ENCODE data around the gene DENND6B.

Gene DENND6B

GRCh38 chr22:50314455-50315288 lies 12.1 kb downstream of the DENND6B start:
- TF ChIP-seq ZNF274 (IDR thresholded peaks at IDR 0.05; ENCODE audit: low read depth, low read length) = no peak
- H3K4me3 ChIP-seq (ENCODE audit: low read length) = peak overlapping the region; percentile 59; the same call in 1 of the 2 replicates

DNA sequence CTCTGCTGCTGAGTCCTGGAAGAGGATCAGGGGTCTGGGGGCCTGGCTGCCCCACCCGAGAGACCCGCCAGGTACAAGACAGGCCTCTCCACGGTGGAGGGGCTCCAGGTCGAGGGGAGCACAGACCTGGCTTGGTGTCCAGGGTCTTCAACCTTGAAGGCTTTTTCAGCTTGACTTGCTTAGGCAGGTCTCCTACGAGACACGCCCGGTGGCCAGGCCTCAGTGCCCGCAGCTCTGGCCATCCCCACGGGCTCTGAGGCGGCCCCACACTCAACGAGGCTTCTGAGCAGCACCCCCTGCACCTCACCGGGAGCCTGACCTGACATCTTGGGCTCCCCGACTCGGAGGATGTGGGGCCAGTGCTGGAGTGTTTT lies 12.7 kb downstream of the DENND6B start:
- peak overlapping the region; percentile 59; the same call in 1 of the 2 replicates for H3K4me3 ChIP-seq (ENCODE audit: low read length)
- no peak for TF ChIP-seq ZNF274 (IDR thresholded peaks at IDR 0.05; ENCODE audit: low read depth, low read length)

DNA sequence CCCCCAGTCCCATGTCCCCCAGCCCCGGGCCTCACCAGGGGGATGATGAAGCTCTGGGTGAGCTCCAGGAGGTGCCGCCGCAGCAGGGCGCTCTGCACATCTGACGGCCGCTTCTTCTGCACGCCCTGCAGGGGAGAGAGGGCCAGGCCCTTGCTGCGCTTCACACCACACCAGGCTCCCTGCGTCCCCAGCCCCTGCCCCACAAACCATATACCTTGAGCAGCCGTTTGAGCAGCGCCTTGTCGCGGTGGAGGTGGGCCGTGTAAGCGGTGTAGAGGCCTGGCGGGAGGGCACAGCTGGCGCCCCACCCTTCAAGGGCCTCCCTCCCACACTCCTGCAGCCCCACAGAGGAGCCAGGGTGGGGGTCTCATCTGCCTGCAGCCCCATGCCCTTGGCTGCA lies 13.2 kb downstream of the DENND6B start:
- no peak for TF ChIP-seq ZNF274 (IDR thresholded peaks at IDR 0.05; ENCODE audit: low read depth, low read length)
- peak overlapping the region; percentile 59; the same call in 1 of the 2 replicates for H3K4me3 ChIP-seq (ENCODE audit: low read length)

DNA sequence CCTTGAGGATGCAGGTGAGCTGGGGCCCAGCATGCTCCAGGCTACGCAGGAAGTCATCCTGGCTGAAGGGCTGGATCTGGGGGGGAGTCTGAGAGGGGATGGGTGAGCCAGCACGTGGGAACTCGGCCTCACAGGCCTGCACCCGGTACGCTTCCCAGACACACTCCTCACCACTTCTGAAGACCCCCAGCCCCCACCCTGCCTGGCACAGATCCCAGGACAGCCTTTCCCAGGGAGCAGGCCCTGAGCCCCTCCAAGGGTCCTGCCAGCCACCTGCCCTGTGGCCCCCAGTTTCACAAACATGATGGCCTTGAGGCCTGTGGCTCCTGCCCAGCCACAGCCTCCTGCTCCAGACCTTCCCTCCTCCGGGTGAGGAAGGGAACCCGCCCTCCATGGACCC lies 13.8 kb downstream of the DENND6B start:
- TF ChIP-seq ZNF274 (IDR thresholded peaks at IDR 0.05; ENCODE audit: low read depth, low read length) = no peak
- H3K4me3 ChIP-seq (ENCODE audit: low read length) = no peak overlapping the region; the same call in 1 of the 2 replicates

DNA sequence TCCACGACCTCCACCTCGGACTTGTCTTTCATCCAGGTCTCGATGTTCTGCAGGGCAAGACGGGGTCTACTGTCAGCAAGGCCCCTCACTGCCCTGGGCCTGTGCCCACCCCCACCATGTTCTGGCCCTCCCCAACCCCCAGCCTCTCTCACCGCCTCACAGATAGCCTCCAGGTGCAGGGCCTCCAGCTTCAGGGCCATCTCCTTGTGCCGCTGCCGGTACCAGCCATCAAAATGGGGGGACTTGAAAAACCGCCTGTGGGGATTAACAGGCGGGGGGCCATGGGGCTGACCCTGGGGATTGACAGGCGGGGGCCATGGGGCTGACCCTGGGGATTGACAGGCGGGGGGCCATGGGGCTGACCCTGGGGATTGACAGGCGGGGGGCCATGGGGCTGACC lies 14.4 kb downstream of the DENND6B start:
- no peak for TF ChIP-seq ZNF274 (IDR thresholded peaks at IDR 0.05; ENCODE audit: low read depth, low read length)
- H3K4me3 ChIP-seq (ENCODE audit: low read length) = no peak overlapping the region

- no peak for TF ChIP-seq ZNF274 (IDR thresholded peaks at IDR 0.05; ENCODE audit: low read depth, low read length)
- H3K4me3 ChIP-seq (ENCODE audit: low read length) = no peak overlapping the region
Observed at GRCh38 chr22:50311606-50312351, 15.0 kb downstream of the DENND6B start.

GRCh38 chr22:50310949-50311444 lies 15.8 kb downstream of the DENND6B start:
- no peak for TF ChIP-seq ZNF274 (IDR thresholded peaks at IDR 0.05; ENCODE audit: low read depth, low read length)
- H3K4me3 ChIP-seq (ENCODE audit: low read length) = no peak overlapping the region

DNA sequence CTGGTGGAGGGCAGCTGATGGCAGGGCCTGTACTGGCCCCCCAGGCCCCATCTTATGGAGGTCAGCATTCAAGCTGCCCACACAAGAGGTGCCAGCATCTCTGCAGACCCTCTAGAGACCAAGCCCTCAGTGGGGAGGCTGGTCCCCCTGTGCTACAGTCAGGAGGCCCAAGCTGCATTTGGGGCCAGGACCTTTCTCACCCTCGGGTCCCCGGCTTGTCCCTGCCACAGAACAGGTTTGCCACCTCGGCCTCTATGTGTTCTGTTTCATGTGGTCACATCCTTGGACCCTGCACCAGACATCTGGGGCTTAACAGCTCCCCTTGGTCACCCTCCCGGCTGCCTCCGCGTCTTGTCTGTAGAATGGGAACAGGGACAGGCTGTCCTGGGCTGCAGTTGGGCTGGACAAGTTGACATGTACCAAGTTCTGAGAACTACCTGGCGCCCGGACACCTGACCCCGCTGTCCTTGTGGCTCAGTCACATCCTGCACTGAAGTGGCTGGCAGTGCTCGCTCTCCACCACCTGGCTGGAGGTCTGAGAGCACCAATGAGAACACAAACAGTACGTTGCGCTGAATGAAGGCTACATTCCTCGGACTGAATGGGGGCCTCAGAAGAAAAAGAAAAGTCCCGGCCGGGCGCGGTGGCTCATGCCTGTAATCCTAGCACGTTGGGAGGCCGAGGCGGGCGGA lies 16.6 kb downstream of the DENND6B start:
- TF ChIP-seq ZNF274 (IDR thresholded peaks at IDR 0.05; ENCODE audit: low read depth, low read length) = no peak

GRCh38 chr22:50309601-50309991 lies 17.2 kb downstream of the DENND6B start:
- no peak for TF ChIP-seq ZNF274 (IDR thresholded peaks at IDR 0.05; ENCODE audit: low read depth, low read length)
- no peak overlapping the region for H3K4me3 ChIP-seq (ENCODE audit: low read length)

More for the DNA sequence above, 16.6 kb downstream of the DENND6B start:
- no peak overlapping the region for H3K4me3 ChIP-seq (ENCODE audit: low read length)

DNA sequence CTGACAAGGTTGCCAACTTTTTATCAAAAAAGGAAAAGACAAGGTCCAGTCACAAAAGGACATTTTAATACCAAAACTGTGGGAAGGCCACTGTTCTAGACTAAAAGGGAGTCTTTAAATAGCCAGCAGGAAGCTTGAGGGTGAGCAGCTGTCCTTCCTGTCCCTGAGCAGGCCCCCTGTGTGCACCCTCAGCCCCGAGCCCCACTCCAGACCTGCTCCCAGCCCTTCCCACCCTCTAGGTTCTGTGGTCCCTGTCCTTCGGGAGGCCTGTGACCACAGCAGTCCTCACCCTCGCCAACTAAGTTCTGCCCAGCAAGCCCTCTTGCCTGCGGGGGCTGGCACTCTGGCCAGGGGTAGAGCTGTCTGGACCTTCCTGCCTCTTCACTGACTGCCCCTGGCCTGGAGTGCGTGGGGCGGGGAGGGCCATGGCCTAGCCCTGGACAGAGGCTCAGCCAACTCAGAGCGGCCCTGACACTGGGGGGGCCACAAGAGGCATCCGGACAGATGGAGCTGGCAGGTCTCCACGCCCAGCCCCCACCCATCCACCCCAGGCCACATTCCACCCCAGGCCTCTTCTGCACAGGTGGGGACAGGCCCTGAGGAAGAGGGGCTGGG lies 17.7 kb downstream of the DENND6B start:
- TF ChIP-seq ZNF274 (IDR thresholded peaks at IDR 0.05; ENCODE audit: low read depth, low read length) = no peak
- no peak overlapping the region for H3K4me3 ChIP-seq (ENCODE audit: low read length)

DNA sequence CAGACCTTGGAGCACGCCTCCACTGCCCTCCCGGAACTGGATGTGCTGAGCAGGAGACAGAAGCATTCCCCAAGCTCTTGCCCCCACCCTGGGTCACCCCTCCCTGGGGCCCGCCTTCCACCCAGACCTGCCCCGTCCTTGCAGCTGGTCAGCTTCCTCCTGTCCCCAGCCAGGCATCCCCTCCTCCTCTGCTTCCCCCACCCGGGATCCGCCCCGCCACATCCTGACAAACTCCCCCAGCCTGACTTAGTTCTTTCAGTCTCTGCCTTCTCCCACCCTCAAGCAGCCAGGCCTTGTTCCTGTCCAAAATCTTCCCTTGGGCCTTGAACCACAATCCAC lies 18.2 kb downstream of the DENND6B start:
- H3K4me3 ChIP-seq (ENCODE audit: low read length) = no peak overlapping the region
- TF ChIP-seq ZNF274 (IDR thresholded peaks at IDR 0.05; ENCODE audit: low read depth, low read length) = no peak

GRCh38 chr22:50307890-50308596 lies 18.8 kb downstream of the DENND6B start:
- no peak overlapping the region for H3K4me3 ChIP-seq (ENCODE audit: low read length)
- no peak for TF ChIP-seq ZNF274 (IDR thresholded peaks at IDR 0.05; ENCODE audit: low read depth, low read length)

All from GM08714 (cell line).